ENCODE data around the gene SLTM. TPM values are rescaled to one million over a fixed set of nuclear protein-coding genes. Genes with fewer than 3 reads are reported as not detected.
"Not testable (repeated sequence)": the region's sequence is repeated elsewhere in the genome, so short reads cannot be mapped to it uniquely, and the experiment has no call there.

Gene SLTM
- total RNA-seq, 1 experiment from 2014 or later = 108 TPM

DNA sequence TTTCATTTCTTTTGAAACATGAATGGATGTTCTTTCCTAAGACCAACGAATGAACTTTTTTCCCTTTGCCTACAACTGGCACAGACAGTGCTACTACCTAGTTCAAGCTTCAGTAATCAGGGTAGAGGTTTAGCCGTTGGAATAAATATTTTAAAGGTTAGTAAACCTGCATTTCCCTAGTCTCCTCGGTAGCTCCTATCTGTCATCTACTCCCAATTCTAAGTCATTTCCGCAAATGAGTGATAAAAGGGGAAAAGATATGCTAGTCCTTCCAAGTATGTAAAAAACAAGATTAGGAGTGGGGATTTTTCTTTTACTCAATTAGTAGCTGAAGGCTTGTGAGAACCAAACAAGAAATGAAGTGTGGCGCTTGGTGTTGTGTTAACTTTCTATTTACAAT lies 15.2 kb downstream of the SLTM start:
- Mint-ChIP-seq H3K27me3 (ENCODE audit: insufficient read depth, unreplicated experiment) (no peaks in the 10 kb centered on the region), H3K36me3 (ENCODE audit: insufficient read depth, unreplicated experiment) (peaks cover 59% of the 10 kb centered on the region), H3K4me3 (ENCODE audit: unreplicated experiment) (no peak overlapping the region), H3K27ac (ENCODE audit: low read depth, unreplicated experiment) (no peak overlapping the region), H3K4me1 (ENCODE audit: insufficient read depth, unreplicated experiment) (peaks cover 7% of the 10 kb centered on the region), H3K9me3 (ENCODE audit: unreplicated experiment) (no peaks in the 10 kb centered on the region)
- intact Hi-C loops (cut with micrococcal nuclease) = no loop called here
- BruUV-seq (replicated peaks) = no TSS peak
- CTCF ChIA-PET = interaction anchor here (1.2 kb wide), 1 partner anchor 40 kb away, joined by 3 read pairs; no protein-coding TSS in a partner anchor
- POLR2A ChIA-PET = interaction anchor here (0.9 to 1.3 kb wide), 2 partner anchors 15 to 147 kb away, joined by 3 to 4 read pairs; partner anchors contain the start of gene SLTM
- TF ChIP-seq, protein P1, sequence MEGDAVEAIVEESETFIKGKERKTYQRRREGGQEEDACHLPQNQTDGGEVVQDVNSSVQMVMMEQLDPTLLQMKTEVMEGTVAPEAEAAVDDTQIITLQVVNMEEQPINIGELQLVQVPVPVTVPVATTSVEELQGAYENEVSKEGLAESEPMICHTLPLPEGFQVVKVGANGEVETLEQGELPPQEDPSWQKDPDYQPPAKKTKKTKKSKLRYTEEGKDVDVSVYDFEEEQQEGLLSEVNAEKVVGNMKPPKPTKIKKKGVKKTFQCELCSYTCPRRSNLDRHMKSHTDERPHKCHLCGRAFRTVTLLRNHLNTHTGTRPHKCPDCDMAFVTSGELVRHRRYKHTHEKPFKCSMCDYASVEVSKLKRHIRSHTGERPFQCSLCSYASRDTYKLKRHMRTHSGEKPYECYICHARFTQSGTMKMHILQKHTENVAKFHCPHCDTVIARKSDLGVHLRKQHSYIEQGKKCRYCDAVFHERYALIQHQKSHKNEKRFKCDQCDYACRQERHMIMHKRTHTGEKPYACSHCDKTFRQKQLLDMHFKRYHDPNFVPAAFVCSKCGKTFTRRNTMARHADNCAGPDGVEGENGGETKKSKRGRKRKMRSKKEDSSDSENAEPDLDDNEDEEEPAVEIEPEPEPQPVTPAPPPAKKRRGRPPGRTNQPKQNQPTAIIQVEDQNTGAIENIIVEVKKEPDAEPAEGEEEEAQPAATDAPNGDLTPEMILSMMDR (IDR thresholded peaks at IDR 0.05; ENCODE audit: unreplicated experiment) = no peak
- no peak for DNase-seq (ENCODE audit: unreplicated experiment)

DNA sequence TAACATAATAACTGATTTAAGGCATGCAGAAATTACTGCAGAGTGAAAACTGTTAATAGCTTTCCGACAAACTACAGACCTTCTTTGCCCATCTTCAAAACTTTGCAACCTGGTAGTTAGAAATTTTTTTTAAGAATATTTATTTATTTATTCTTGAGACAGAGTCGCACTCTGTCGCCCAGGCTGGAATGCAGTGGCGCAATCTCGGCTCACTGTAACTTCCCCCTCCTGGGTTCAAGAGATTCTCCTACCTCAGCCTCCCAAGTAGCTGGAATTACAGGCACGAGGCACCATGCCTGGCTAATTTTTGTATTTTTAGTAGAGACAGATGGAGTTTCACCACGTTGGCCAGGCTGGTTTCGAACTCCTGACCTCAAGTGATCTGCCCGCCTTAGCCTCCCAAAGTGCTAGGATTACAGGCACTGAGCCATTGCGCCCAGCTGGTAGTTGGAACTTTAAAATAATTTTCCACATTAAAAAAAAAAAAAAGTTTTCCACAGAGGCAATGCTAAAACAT lies 15.8 kb downstream of the SLTM start:
- not testable (repeated sequence) for BruUV-seq (replicated peaks); H3K27me3 Mint-ChIP-seq (ENCODE audit: insufficient read depth, unreplicated experiment)
- CTCF ChIA-PET = interaction anchor here (0.7 to 1.2 kb wide), 2 partner anchors 40 to 612 kb away, joined by 3 read pairs; no protein-coding TSS in a partner anchor

DNA sequence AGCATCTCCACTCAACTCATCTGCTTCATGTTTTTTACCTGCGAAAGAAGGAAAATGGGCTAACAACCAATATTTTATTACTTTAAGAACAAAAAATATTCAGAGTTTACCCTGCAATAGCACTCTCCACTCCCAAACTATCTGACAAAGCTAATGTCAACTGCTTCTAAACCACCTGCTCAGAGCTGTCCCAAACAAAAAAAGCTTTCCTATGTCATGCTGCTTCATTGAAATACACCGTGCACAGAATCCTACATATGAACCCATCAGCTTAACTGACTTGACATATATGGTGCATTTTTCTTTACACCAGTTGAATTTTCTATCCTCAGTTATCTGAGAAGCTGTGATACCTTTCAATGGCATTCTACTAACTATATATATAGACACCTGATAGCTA lies 16.5 kb downstream of the SLTM start:
- BruUV-seq (replicated peaks) = no TSS peak

More for the DNA sequence above, 15.8 kb downstream of the SLTM start:
- intact Hi-C loops (cut with micrococcal nuclease); H3K4me3 Mint-ChIP-seq (ENCODE audit: unreplicated experiment); H3K4me1 Mint-ChIP-seq (ENCODE audit: insufficient read depth, unreplicated experiment); H3K27ac Mint-ChIP-seq (ENCODE audit: low read depth, unreplicated experiment); H3K9me3 Mint-ChIP-seq (ENCODE audit: unreplicated experiment); DNase-seq (ENCODE audit: unreplicated experiment): not testable (repeated sequence)
- POLR2A ChIA-PET = interaction anchor here (0.6 to 1.3 kb wide), 4 partner anchors 15 to 146 kb away, joined by 3 to 4 read pairs (median 3); partner anchors contain the start of gene SLTM
- peaks cover 55% of the 10 kb centered on the region for H3K36me3 Mint-ChIP-seq (ENCODE audit: insufficient read depth, unreplicated experiment)

DNA sequence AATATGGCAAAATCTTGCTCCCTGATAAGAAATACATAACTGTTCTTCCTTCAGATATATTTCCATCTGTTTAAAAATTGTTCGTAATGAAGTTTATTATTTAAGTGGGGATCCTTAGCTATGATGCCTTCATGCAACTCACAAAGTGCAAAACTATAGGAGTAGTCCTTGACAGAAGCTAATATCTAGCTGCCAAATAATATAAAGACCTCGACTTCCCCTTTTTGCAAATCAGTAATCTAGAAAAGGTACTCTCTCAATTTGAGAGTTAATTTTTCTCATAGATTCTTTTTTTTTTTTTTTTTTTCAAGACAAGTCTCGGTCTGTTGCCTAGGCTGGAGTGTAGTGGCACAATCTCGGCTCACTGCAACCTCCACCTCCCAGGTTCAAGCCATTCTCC lies 23.0 kb downstream of the SLTM start:
- POLR2A ChIA-PET = no interaction called here
- TF ChIP-seq, protein P1 (IDR thresholded peaks at IDR 0.05; ENCODE audit: unreplicated experiment) = no peak
- H3K27ac Mint-ChIP-seq (ENCODE audit: low read depth, unreplicated experiment) = no peak overlapping the region

More for the DNA sequence above, 16.5 kb downstream of the SLTM start:
- no peak overlapping the region for H3K27ac Mint-ChIP-seq (ENCODE audit: low read depth, unreplicated experiment)
- no peak for DNase-seq (ENCODE audit: unreplicated experiment)
- peaks cover 7% of the 10 kb centered on the region for H3K4me1 Mint-ChIP-seq (ENCODE audit: insufficient read depth, unreplicated experiment)
- TF ChIP-seq, protein P1 (IDR thresholded peaks at IDR 0.05; ENCODE audit: unreplicated experiment) = no peak
- H3K4me3 Mint-ChIP-seq (ENCODE audit: unreplicated experiment) = no peak overlapping the region
- H3K27me3 Mint-ChIP-seq (ENCODE audit: insufficient read depth, unreplicated experiment) = no peaks in the 10 kb centered on the region
- ChIA-PET CTCF (interaction anchor here (0.7 to 1.2 kb wide), 2 partner anchors 39 to 612 kb away, joined by 3 read pairs; no protein-coding TSS in a partner anchor), POLR2A (interaction anchor here (0.9 kb wide), 2 partner anchors 11 to 75 kb away, joined by 3 to 4 read pairs; no protein-coding TSS in a partner anchor)
- no peaks in the 10 kb centered on the region for H3K9me3 Mint-ChIP-seq (ENCODE audit: unreplicated experiment)
- peaks cover 57% of the 10 kb centered on the region for H3K36me3 Mint-ChIP-seq (ENCODE audit: insufficient read depth, unreplicated experiment)
- intact Hi-C loops (cut with micrococcal nuclease) = no loop called here

More for the DNA sequence above, 23.0 kb downstream of the SLTM start:
- Mint-ChIP-seq H3K4me1 (ENCODE audit: insufficient read depth, unreplicated experiment) (no peaks in the 10 kb centered on the region), H3K27me3 (ENCODE audit: insufficient read depth, unreplicated experiment) (no peaks in the 10 kb centered on the region), H3K36me3 (ENCODE audit: insufficient read depth, unreplicated experiment) (peaks cover 72% of the 10 kb centered on the region), H3K4me3 (ENCODE audit: unreplicated experiment) (no peak overlapping the region), H3K9me3 (ENCODE audit: unreplicated experiment) (no peaks in the 10 kb centered on the region)
- CTCF ChIA-PET = no interaction called here
- DNase-seq (ENCODE audit: unreplicated experiment) = no peak
- BruUV-seq (replicated peaks) = no TSS peak
- intact Hi-C loops (cut with micrococcal nuclease) = no loop called here

All from MCF 10A (cell line).